Caco-2 (cell line): ENCODE data around the gene NPTX1. TPM values are rescaled to one million over a fixed set of nuclear protein-coding genes. Genes with fewer than 3 reads are reported as not detected.

Experiments
- BruUV-seq: library from RNA; stranded (reverse); fragments of 400-500 nt; replicated peaks from 2 replicates; lab custom pipeline; 2021; lab: Mats Ljungman, UMichigan
- CTCF ChIA-PET: fragments of 300-600 bp; sonication (Branson Sonifier 250); formaldehyde crosslinking; loops from one replicate; lab custom pipeline; 2022; ENCODE audit warnings: antibody characterized with exemption; lab: Charles Lee
- POLR2A ChIA-PET: fragments of 300-600 bp; sonication (Branson Sonifier 250); formaldehyde crosslinking; loops from one replicate; lab custom pipeline; 2022; ENCODE audit warnings: antibody characterized with exemption; lab: Charles Lee
- DNase-seq, 2 experiments: peaks; one replicate each; pipeline versions ENCODE4 v3.0.0 to v3.0.0-alpha.2; 2020 to 2022
- H3K27me3 ChIP-seq: replicated peaks from 2 replicates; pipeline ENCODE4 v1.6.0; 2011; ENCODE audit warnings: low read length; ENCODE audit not compliant: control insufficient read depth, insufficient read depth
- H3K36me3 ChIP-seq: 2 replicates; pipeline ENCODE4 v1.5.1; 2011; ENCODE audit warnings: low read length; ENCODE audit not compliant: control insufficient read depth, insufficient read depth
- H3K4me1 ChIP-seq: fragments of 250-450 bp; sonication (Bioruptor Pico); 2 replicates; pipeline ENCODE4 v1.5.1; 2020; ENCODE audit warnings: mild to moderate bottlenecking
- H3K4me3 ChIP-seq: 2 replicates; pipeline ENCODE4 v1.5.1; 2011; ENCODE audit warnings: low read depth, mild to moderate bottlenecking, control low read depth, low read length
- H3K9me3 ChIP-seq: fragments of 250-450 bp; sonication (Bioruptor Pico); 2 replicates; pipeline ENCODE4 v1.5.1; 2020; ENCODE audit warnings: mild to moderate bottlenecking, moderate library complexity
- H3K27ac Mint-ChIP-seq: one replicate; pipeline ENCODE4 v1.8.0; 2022; ENCODE audit warnings: mixed read lengths; ENCODE audit not compliant: unreplicated experiment
- H3K27me3 Mint-ChIP-seq: one replicate; pipeline ENCODE4 v1.8.0; 2022; ENCODE audit warnings: mixed read lengths; ENCODE audit not compliant: insufficient read depth, unreplicated experiment
- H3K36me3 Mint-ChIP-seq: one replicate; pipeline ENCODE4 v1.8.0; 2022; ENCODE audit warnings: mild to moderate bottlenecking, mixed read lengths; ENCODE audit not compliant: insufficient read depth, unreplicated experiment
- H3K4me1 Mint-ChIP-seq: one replicate; pipeline ENCODE4 v1.8.0; 2022; ENCODE audit warnings: low read depth, mixed read lengths; ENCODE audit not compliant: unreplicated experiment
- H3K4me3 Mint-ChIP-seq: one replicate; pipeline ENCODE4 v1.8.0; 2022; ENCODE audit warnings: mild to moderate bottlenecking, moderate library complexity, mixed read lengths; ENCODE audit not compliant: unreplicated experiment
- H3K9me3 Mint-ChIP-seq: one replicate; pipeline ENCODE4 v1.8.0; 2022; ENCODE audit warnings: mixed read lengths; ENCODE audit not compliant: unreplicated experiment
- intact Hi-C: fragments of 100-400 bp; cut with micrococcal nuclease; formaldehyde crosslinking; loops from one replicate; pipeline ENCODE4 v1.10.0; 2022; ENCODE audit not compliant: unreplicated experiment
- total RNA-seq: library from RNA; stranded (reverse); gene quantifications from 2 replicates; pipeline ENCODE4 v1.2.3, GENCODE V29; 2022
- TF ChIP-seq, protein P1 (sequence below), 2 experiments: fragments of 200-600 bp in 1 of 2; IDR thresholded peaks; 1 replicate in 1 of 2; 2 replicates in 1 of 2; pipeline versions ENCODE4 v1.5.1 to v1.8.0; 2011 to 2022; ENCODE audit warnings: antibody characterized with exemption in 1 of 2, control low read depth in 1 of 2, inconsistent platforms in 1 of 2, low read depth in 1 of 2, low read length in 1 of 2, mild to moderate bottlenecking in 1 of 2, moderate library complexity in 1 of 2; ENCODE audit not compliant: insufficient read depth in 1 of 2, severe bottlenecking in 1 of 2, unreplicated experiment in 1 of 2

NPTX1 gene
- total RNA-seq, 1 experiment from 2014 or later, result 0.57 TPM

DNA sequence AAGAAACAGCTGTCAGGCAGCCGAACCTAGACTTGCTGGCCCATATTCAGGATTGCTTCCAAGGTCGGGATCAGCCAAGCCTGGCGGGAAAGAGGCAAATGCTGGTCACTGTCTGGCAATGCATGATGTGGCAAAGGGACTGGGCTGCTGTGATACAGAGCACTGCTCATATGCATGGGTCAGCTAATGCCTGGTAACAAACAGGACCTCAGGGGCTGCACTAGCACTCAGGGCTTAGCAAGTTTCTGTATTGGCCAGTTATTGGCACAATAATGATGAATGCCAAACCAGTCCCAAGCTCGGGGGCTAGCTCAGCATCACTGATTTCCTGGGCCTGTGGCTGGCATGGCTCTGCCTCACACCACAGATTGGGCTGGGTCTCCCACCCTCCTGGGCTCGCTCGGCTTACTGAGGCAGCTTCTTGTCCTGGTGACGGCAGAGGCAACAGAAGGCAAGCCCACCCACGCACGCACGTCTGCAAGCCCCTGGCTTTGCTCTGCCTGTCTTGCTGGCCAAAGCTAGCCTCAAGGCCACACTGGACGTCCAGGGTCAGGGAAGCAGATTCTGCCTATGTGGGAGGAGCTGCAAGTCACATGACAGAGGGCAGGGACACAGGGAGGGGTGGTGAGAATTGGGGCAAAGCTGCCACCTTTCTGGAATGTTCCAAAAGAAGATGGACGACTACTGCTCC is 46.8 kb upstream of the NPTX1 start:
- Mint-ChIP-seq H3K36me3 (no peaks in the 10 kb centered on the region), H3K9me3 (no peaks in the 10 kb centered on the region), H3K4me1 (no peaks in the 10 kb centered on the region), H3K27me3 (peaks cover 9% of the 10 kb centered on the region), H3K4me3 (no peak overlapping the region), H3K27ac (no peak overlapping the region)
- no TSS peak for BruUV-seq
- ChIA-PET CTCF (no interaction called here), POLR2A (no interaction called here)
- Histone ChIP-seq H3K4me3 (no peak overlapping the region), H3K4me1 (no peaks in the 10 kb centered on the region), H3K9me3 (peaks cover 5% of the 10 kb centered on the region; the same call in 1 of the 2 replicates), H3K27me3 (no peaks in the 10 kb centered on the region; the same call in 1 of the 2 replicates), H3K36me3 (no peaks in the 10 kb centered on the region)
- intact Hi-C loops, result no loop called here
- TF ChIP-seq, protein P1, sequence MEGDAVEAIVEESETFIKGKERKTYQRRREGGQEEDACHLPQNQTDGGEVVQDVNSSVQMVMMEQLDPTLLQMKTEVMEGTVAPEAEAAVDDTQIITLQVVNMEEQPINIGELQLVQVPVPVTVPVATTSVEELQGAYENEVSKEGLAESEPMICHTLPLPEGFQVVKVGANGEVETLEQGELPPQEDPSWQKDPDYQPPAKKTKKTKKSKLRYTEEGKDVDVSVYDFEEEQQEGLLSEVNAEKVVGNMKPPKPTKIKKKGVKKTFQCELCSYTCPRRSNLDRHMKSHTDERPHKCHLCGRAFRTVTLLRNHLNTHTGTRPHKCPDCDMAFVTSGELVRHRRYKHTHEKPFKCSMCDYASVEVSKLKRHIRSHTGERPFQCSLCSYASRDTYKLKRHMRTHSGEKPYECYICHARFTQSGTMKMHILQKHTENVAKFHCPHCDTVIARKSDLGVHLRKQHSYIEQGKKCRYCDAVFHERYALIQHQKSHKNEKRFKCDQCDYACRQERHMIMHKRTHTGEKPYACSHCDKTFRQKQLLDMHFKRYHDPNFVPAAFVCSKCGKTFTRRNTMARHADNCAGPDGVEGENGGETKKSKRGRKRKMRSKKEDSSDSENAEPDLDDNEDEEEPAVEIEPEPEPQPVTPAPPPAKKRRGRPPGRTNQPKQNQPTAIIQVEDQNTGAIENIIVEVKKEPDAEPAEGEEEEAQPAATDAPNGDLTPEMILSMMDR (IDR thresholded peaks at IDR 0.05; ENCODE audit: insufficient read depth in 1 of 2, low read depth in 1 of 2, low read length in 1 of 2, severe bottlenecking in 1 of 2, unreplicated experiment in 1 of 2), result no peak
- no peak for DNase-seq

DNA sequence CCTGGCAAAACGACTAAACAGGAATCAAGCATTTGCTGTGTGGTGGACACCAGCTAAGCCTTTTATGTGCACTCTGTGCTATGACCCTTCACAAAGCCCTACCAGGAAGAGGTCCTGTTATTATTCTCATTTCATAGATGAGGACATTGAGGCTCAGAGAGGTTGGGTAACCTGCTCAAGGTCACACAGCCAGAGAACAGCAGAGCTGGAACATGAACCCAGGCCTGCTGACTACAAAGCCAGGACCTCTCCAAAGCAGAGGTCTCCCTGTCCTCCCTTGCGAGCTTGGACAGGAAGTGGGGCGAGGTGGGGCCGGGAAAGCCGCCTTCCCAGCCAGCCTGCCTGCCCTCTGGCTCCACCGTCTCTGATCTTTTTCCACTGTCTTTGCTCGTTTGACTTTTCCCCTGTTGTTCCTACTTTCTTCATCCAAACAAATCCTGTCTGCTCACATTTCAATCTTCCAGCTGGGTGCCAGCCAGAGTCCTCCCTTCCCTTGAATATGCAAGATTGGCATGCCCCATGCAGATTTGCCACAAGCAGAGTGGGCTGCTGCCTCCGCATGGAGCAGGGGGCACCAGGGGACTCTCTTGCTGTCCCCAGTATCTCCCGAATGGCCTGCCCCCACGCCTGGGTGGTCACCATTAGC is 44.5 kb upstream of the NPTX1 start:
- Histone ChIP-seq H3K4me1 (no peaks in the 10 kb centered on the region), H3K9me3 (peaks cover 5% of the 10 kb centered on the region; the same call in 1 of the 2 replicates), H3K4me3 (no peak overlapping the region), H3K36me3 (no peaks in the 10 kb centered on the region), H3K27me3 (no peaks in the 10 kb centered on the region; the same call in 1 of the 2 replicates)
- Mint-ChIP-seq H3K4me3 (no peak overlapping the region), H3K27me3 (peaks cover 9% of the 10 kb centered on the region), H3K4me1 (no peaks in the 10 kb centered on the region), H3K27ac (no peak overlapping the region), H3K9me3 (no peaks in the 10 kb centered on the region), H3K36me3 (no peaks in the 10 kb centered on the region)
- intact Hi-C loops, result no loop called here
- TF ChIP-seq, protein P1 (IDR thresholded peaks at IDR 0.05; ENCODE audit: insufficient read depth in 1 of 2, low read depth in 1 of 2, low read length in 1 of 2, severe bottlenecking in 1 of 2, unreplicated experiment in 1 of 2), result no peak
- no peak for DNase-seq
- ChIA-PET POLR2A (no interaction called here), CTCF (no interaction called here)
- no TSS peak for BruUV-seq

DNA sequence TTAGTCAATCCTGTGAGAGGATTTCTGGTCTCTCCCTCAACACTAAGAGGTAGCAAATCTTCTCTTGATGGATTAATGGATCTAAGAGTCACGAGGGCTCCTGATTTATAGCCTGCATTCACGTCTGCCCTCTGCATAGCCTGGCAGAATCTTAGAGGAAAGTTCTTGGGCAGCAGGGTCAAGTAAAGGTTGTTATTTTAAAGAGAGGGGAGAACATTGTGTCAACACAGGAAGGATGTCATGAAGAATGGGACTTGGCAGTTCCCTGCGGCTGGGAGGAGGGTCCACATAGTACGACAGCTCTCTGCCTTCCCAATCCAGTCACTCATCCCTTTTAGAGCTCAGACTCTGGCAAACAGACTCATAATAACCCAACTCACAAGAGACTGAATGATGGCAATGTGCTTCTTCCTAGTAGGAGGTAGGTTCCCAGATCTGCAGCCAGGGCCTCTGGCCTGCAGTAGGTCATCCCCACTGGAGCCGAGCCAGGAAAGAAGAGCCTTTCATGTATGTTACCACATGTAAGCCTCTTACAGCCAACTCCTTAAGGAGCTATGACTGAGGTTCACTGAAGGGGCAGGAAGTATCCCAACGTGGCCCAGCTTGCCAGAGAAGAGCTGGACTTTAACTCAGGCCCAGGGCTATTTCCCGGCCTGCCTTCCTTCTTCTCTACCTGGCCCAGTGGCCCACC is 42.8 kb upstream of the NPTX1 start:
- Mint-ChIP-seq H3K9me3 (no peaks in the 10 kb centered on the region), H3K4me1 (no peaks in the 10 kb centered on the region), H3K4me3 (no peak overlapping the region), H3K36me3 (no peaks in the 10 kb centered on the region), H3K27ac (no peak overlapping the region), H3K27me3 (peaks cover 9% of the 10 kb centered on the region)
- intact Hi-C loops, result no loop called here
- H3K36me3 ChIP-seq, result no peaks in the 10 kb centered on the region
- no peak for DNase-seq
- H3K4me3 ChIP-seq, result no peak overlapping the region
- TF ChIP-seq, protein P1 (IDR thresholded peaks at IDR 0.05; ENCODE audit: insufficient read depth in 1 of 2, low read depth in 1 of 2, low read length in 1 of 2, severe bottlenecking in 1 of 2, unreplicated experiment in 1 of 2), result no peak
- POLR2A ChIA-PET, result no interaction called here
- BruUV-seq, result no TSS peak
- no peaks in the 10 kb centered on the region for H3K4me1 ChIP-seq
- H3K27me3 ChIP-seq, result no peaks in the 10 kb centered on the region; the same call in 1 of the 2 replicates
- peaks cover 5% of the 10 kb centered on the region; the same call in 1 of the 2 replicates for H3K9me3 ChIP-seq
- CTCF ChIA-PET, result no interaction called here
